Panc1 (cell line): ENCODE measurements around the gene HOTAIR. TPM values are rescaled to one million over a fixed set of nuclear protein-coding genes. Genes with fewer than 3 reads are reported as not detected.

Experiments used
- ATAC-seq: fragments of 200-7000 bp; cut with Tn5 transposase; 2 replicates; pipeline ENCODE4 v1.9.1; 2020; ENCODE audit warnings: mild to moderate bottlenecking, moderate library complexity
- BruUV-seq: library from RNA; stranded (reverse); fragments of 400-500 nt; replicated peaks from 2 replicates; lab custom pipeline; 2021; lab: Mats Ljungman, UMichigan
- CTCF ChIA-PET: fragments of 300-600 bp; sonication (Branson Sonifier 250); formaldehyde crosslinking; loops from one replicate; lab custom pipeline; 2022; ENCODE audit warnings: antibody characterized with exemption; lab: Charles Lee
- POLR2A ChIA-PET: fragments of 300-600 bp; sonication (Branson Sonifier 250); formaldehyde crosslinking; loops from one replicate; lab custom pipeline; 2022; ENCODE audit warnings: antibody characterized with exemption; lab: Charles Lee
- DNase-seq: peaks from one replicate; pipeline ENCODE4 v3.0.0-alpha.2; 2010; ENCODE audit warnings: low read depth, low spot score
- H3K27ac ChIP-seq: 2 replicates; pipeline ENCODE4 v1.5.1; 2011; ENCODE audit warnings: mild to moderate bottlenecking, low read length, inconsistent platforms
- H3K27me3 ChIP-seq: fragments of 200-500 bp; sonication (Bioruptor generic); 2 replicates; pipeline ENCODE4 v1.6.0; 2014; ENCODE audit warnings: low read length, inconsistent platforms; ENCODE audit not compliant: control insufficient read depth, insufficient read depth
- H3K36me3 ChIP-seq: fragments of 200-500 bp; sonication (Bioruptor generic); 2 replicates; pipeline ENCODE4 v1.5.1; 2014; ENCODE audit warnings: inconsistent platforms, mild to moderate bottlenecking, low read length, moderate library complexity; ENCODE audit not compliant: control insufficient read depth, insufficient read depth
- H3K4me1 ChIP-seq: 2 replicates; pipeline ENCODE4 v1.5.1; 2011; ENCODE audit warnings: inconsistent platforms, mild to moderate bottlenecking, low read length, moderate library complexity; ENCODE audit not compliant: control insufficient read depth, insufficient read depth
- H3K4me3 ChIP-seq, 2 experiments: 2 replicates each; pipeline ENCODE4 v1.5.1; 2011 to 2012; ENCODE audit warnings: low read depth in 2 of 2, low read length in 2 of 2, mild to moderate bottlenecking in 2 of 2, inconsistent platforms in 1 of 2, moderate library complexity in 1 of 2
- H3K9me3 ChIP-seq: fragments of 200-500 bp; sonication (Bioruptor generic); 2 replicates; pipeline ENCODE4 v1.5.1; 2014; ENCODE audit warnings: low read depth, mild to moderate bottlenecking, inconsistent platforms, low read length, moderate library complexity; ENCODE audit not compliant: control insufficient read depth, insufficient read depth
- POLR2AphosphoS5 ChIP-seq: IDR thresholded peaks from 2 replicates; pipeline ENCODE4 v1.6.1; 2012; ENCODE audit warnings: mild to moderate bottlenecking, low read depth, low read length, moderate library complexity
- SIN3A ChIP-seq: IDR thresholded peaks from 2 replicates; pipeline ENCODE4 v1.6.1; 2012; ENCODE audit warnings: low read depth, mild to moderate bottlenecking, low read length, moderate library complexity, borderline replicate concordance; ENCODE audit not compliant: insufficient read depth
- TCF7L2 ChIP-seq: IDR thresholded peaks from 2 replicates; pipeline ENCODE4 v1.6.1; 2011; ENCODE audit warnings: mild to moderate bottlenecking, low read depth, low read length, inconsistent platforms
- in situ Hi-C: cut with HindIII; loops from 2 replicates; pipeline ENCODE4 v1.10.0; 2016; ENCODE audit warnings: low sequenced_read_pairs, low pct_unique_long_range_greater_than_20kb
- intact Hi-C: fragments of 100-400 bp; cut with micrococcal nuclease; formaldehyde crosslinking; loops from one replicate; pipeline ENCODE4 v1.10.0; 2022; ENCODE audit not compliant: unreplicated experiment
- total RNA-seq: library from RNA; stranded (reverse); gene quantifications from one replicate; pipeline ENCODE4 v1.2.1, GENCODE V29; 2021; ENCODE audit not compliant: unreplicated experiment
- TF ChIP-seq, protein P1 (sequence below), 2 experiments: IDR thresholded peaks; 2 replicates each; pipeline ENCODE4 v1.6.1; 2011 to 2012; ENCODE audit warnings: low read depth in 2 of 2, control low read depth in 1 of 2, low read length in 1 of 2, mild to moderate bottlenecking in 1 of 2, moderate library complexity in 1 of 2; ENCODE audit not compliant: insufficient read depth in 1 of 2
- TF ChIP-seq, protein P2 (sequence below): fragments of 450-650 bp; IDR thresholded peaks from 2 replicates; pipeline ENCODE4 v1.5.1; 2017; ENCODE audit warnings: mild to moderate bottlenecking

The HOTAIR gene
- total RNA-seq, 1 experiment from 2014 or later, result 31.7 TPM

DNA sequence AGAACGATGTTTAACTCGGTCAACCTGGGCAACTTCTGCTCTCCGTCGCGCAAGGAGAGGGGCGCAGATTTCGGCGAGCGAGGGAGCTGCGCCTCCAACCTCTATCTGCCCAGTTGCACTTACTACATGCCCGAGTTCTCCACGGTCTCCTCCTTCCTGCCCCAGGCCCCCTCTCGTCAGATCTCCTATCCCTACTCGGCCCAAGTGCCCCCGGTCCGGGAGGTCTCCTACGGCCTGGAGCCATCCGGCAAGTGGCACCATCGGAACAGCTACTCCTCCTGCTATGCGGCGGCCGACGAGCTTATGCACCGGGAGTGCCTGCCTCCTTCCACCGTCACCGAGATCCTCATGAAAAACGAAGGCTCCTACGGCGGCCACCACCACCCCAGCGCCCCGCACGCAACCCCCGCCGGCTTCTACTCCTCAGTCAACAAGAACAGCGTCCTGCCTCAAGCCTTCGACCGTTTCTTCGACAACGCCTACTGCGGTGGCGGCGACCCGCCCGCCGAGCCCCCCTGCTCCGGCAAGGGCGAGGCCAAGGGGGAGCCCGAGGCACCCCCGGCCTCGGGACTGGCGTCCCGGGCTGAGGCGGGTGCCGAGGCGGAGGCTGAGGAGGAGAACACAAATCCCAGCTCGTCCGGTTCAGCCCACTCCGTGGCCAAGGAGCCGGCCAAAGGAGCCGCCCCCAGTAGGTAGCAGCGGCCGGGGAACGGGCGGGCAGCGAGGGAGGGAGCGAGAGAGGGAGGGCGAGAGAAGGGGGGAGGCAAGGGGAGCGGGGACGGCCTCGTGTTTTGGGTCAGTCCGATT lies 1.3 kb downstream of the HOTAIR start:
- ATAC-seq, result peak; percentile 32
- in situ Hi-C loops, result no loop called here
- no peak for DNase-seq
- Histone ChIP-seq H3K4me3 (peak overlapping the region; percentile 77 to 85), H3K27ac (peak overlapping the region; percentile 100), H3K27me3 (no peaks in the 10 kb centered on the region), H3K36me3 (no peaks in the 10 kb centered on the region), H3K9me3 (no peaks in the 10 kb centered on the region), H3K4me1 (peaks cover 68% of the 10 kb centered on the region)
- ChIA-PET CTCF (no interaction called here), POLR2A (interaction anchor here (0.7 kb wide), 2 partner anchors 20 to 54 kb away, joined by 3 to 5 read pairs; no protein-coding TSS in a partner anchor)
- TF ChIP-seq POLR2AphosphoS5 (peak; percentile 62; the same call in 1 of the 2 replicates), TCF7L2 (peak; percentile 13), SIN3A (0 out of 2 replicates have a peak, but pooled peaks have one; percentile 17)
- TF ChIP-seq, protein P1, sequence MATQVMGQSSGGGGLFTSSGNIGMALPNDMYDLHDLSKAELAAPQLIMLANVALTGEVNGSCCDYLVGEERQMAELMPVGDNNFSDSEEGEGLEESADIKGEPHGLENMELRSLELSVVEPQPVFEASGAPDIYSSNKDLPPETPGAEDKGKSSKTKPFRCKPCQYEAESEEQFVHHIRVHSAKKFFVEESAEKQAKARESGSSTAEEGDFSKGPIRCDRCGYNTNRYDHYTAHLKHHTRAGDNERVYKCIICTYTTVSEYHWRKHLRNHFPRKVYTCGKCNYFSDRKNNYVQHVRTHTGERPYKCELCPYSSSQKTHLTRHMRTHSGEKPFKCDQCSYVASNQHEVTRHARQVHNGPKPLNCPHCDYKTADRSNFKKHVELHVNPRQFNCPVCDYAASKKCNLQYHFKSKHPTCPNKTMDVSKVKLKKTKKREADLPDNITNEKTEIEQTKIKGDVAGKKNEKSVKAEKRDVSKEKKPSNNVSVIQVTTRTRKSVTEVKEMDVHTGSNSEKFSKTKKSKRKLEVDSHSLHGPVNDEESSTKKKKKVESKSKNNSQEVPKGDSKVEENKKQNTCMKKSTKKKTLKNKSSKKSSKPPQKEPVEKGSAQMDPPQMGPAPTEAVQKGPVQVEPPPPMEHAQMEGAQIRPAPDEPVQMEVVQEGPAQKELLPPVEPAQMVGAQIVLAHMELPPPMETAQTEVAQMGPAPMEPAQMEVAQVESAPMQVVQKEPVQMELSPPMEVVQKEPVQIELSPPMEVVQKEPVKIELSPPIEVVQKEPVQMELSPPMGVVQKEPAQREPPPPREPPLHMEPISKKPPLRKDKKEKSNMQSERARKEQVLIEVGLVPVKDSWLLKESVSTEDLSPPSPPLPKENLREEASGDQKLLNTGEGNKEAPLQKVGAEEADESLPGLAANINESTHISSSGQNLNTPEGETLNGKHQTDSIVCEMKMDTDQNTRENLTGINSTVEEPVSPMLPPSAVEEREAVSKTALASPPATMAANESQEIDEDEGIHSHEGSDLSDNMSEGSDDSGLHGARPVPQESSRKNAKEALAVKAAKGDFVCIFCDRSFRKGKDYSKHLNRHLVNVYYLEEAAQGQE (IDR thresholded peaks at IDR 0.05; ENCODE audit: insufficient read depth in 1 of 2, low read depth in 2 of 2, low read length in 1 of 2), result no peak
- TF ChIP-seq, protein P2, sequence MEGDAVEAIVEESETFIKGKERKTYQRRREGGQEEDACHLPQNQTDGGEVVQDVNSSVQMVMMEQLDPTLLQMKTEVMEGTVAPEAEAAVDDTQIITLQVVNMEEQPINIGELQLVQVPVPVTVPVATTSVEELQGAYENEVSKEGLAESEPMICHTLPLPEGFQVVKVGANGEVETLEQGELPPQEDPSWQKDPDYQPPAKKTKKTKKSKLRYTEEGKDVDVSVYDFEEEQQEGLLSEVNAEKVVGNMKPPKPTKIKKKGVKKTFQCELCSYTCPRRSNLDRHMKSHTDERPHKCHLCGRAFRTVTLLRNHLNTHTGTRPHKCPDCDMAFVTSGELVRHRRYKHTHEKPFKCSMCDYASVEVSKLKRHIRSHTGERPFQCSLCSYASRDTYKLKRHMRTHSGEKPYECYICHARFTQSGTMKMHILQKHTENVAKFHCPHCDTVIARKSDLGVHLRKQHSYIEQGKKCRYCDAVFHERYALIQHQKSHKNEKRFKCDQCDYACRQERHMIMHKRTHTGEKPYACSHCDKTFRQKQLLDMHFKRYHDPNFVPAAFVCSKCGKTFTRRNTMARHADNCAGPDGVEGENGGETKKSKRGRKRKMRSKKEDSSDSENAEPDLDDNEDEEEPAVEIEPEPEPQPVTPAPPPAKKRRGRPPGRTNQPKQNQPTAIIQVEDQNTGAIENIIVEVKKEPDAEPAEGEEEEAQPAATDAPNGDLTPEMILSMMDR, result no peak
- intact Hi-C loops, result loop anchor here (1.0 kb wide), 1 partner anchor 35 kb away; the partner anchor contains the start of gene HOXC13
- TSS peak; percentile 85 for BruUV-seq

DNA sequence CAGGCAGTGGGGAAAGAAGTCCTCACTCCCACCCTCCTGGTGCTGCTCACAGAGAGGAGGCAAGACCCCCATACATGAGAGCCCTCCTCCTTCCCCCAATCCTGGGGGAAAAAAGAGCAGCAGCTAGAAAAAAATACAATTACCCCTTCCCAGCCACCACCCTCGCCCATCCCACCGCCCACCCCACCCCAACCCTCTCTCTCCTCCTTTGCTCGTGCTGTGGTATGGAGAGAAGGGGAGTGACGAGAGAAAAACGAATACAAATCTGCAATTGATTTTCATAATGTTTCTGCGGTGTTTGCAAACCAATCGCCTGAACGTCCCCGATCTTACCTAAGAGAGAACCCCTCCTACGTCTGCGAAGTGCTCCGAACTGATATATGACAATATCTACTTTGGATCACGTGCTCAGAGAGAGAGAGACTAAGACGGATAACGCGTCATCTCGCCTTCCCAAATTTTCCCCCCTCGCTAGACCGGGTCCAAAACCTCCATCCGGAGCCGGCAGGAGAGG lies 2.0 kb downstream of the HOTAIR start, which contains the start of gene HOXC11:
TSS of gene HOXC11 (plus strand) at position 405 of the 514 bp plus-strand sequence. CDS start 116 bp downstream, outside the sequence.
- H3K4me1 ChIP-seq, result peaks cover 70% of the 10 kb centered on the region
- POLR2A ChIA-PET, result interaction anchor here (0.7 kb wide), 1 partner anchor 20 kb away, joined by 5 read pairs; no protein-coding TSS in a partner anchor
- peak within 1 kb of the TSS; percentile 100 for H3K27ac ChIP-seq
- DNase-seq (no peak), ATAC-seq (no peak)
- H3K36me3 ChIP-seq, result no peaks in the 10 kb centered on the region
- CTCF ChIA-PET, result interaction anchor here (0.7 kb wide), 1 partner anchor 148 kb away, joined by 3 read pairs; no protein-coding TSS in a partner anchor
- H3K4me3 ChIP-seq, result peak within 1 kb of the TSS; percentile 77 to 85
- intact Hi-C loops, result no loop called here
- TF ChIP-seq SIN3A (no peak), TCF7L2 (no peak), POLR2AphosphoS5 (no peak)
- TF ChIP-seq, protein P1 (IDR thresholded peaks at IDR 0.05; ENCODE audit: insufficient read depth in 1 of 2, low read depth in 2 of 2, low read length in 1 of 2), result no peak
- TF ChIP-seq, protein P2, result no peak
- H3K9me3 ChIP-seq, result no peaks in the 10 kb centered on the region
- no TSS peak for BruUV-seq
- no peaks in the 10 kb centered on the region for H3K27me3 ChIP-seq
- in situ Hi-C loops, result no loop called here
